HG03175 (cell line): ENCODE data around the gene SORT1.

Experiments used
- ATAC-seq: cut with Tn5 transposase; IDR thresholded peaks from one replicate; pipeline ENCODE4 v1.9.1; 2021; ENCODE audit warnings: mild to moderate bottlenecking, moderate library complexity; ENCODE audit not compliant: unreplicated experiment

The SORT1 gene

GRCh38 chr1:109277434-109278204 is 120.1 kb downstream of the SORT1 start:
- peak; percentile 89 for ATAC-seq

GRCh38 chr1:109275706-109276345 is 121.9 kb downstream of the SORT1 start:
- no peak for ATAC-seq

- no peak for ATAC-seq
Measured at GRCh38 chr1:109274533-109275476, 122.9 kb downstream of the SORT1 start.

- no peak for ATAC-seq
Measured at GRCh38 chr1:109273570-109274288, 124.0 kb downstream of the SORT1 start.

- ATAC-seq: no peak
Measured at GRCh38 chr1:109272831-109273547, 124.7 kb downstream of the SORT1 start.

- no peak for ATAC-seq
Measured at GRCh38 chr1:109272021-109272799, 125.5 kb downstream of the SORT1 start.

- no peak for ATAC-seq
Measured at GRCh38 chr1:109271458-109271857, 126.3 kb downstream of the SORT1 start.

GRCh38 chr1:109270623-109271317 is 126.9 kb downstream of the SORT1 start:
- no peak for ATAC-seq

GRCh38 chr1:109269981-109270622 is 127.6 kb downstream of the SORT1 start:
- no peak for ATAC-seq

- ATAC-seq: no peak
Measured at GRCh38 chr1:109269212-109269980, 128.3 kb downstream of the SORT1 start.

GRCh38 chr1:109268431-109269211 is 129.1 kb downstream of the SORT1 start:
- ATAC-seq: no peak

- no peak for ATAC-seq
Measured at GRCh38 chr1:109267743-109268300, 129.9 kb downstream of the SORT1 start.

- ATAC-seq: no peak
Measured at GRCh38 chr1:109266965-109267364, 130.8 kb downstream of the SORT1 start.

GRCh38 chr1:109265741-109266330 is 131.9 kb downstream of the SORT1 start:
- ATAC-seq: no peak

- ATAC-seq: no peak
Measured at GRCh38 chr1:109265016-109265415, 132.7 kb downstream of the SORT1 start.

GRCh38 chr1:109264379-109264755 is 133.4 kb downstream of the SORT1 start:
- ATAC-seq: no peak
